Ovary (tissue), 3 donors: ENCODE measurements around the gene LGALSL.

Source experiments
- EP300 ChIP-seq: sonication (generic); formaldehyde crosslinking; IDR thresholded peaks from one replicate; pipeline ENCODE4 v1.6.1; 2017; ENCODE audit warnings: antibody characterized with exemption
- POLR2A ChIP-seq: fragments of 450-650 bp; IDR thresholded peaks from one replicate; pipeline ENCODE4 v1.6.1; 2017; ENCODE audit warnings: antibody characterized with exemption, mild to moderate bottlenecking, moderate library complexity
- TF ChIP-seq, protein P1 (sequence below), 3 donors: fragments of 450-650 bp in 2 of 3; fragments of 200-600 bp in 1 of 3; IDR thresholded peaks; one replicate each; pipeline versions ENCODE4 v1.5.1 to v1.8.0; 2016 to 2022; ENCODE audit warnings: antibody characterized with exemption in 3 of 3, mild to moderate bottlenecking in 1 of 3
- donor health status: DM: no; HTN: no; CAD: no.

DNA sequence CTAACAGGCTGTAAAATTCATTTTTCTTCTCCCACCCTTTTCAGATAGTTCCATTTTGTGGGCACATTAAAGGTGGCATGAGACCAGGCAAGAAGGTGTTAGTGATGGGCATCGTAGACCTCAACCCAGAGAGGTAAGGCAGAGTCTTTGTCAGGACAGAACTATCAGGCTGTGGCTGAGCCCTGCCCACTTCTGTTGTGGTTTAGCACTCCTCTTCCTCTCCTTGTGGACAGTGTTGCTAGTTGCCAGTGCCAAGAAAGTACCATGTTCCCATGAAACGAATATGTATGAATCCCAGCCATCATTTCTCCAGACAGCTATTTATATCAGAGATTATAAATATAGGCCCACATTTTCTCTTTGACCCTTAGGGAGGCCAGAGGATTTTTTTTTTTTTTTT is 1.6 kb downstream of the LGALSL start:
- TF ChIP-seq, protein P1, sequence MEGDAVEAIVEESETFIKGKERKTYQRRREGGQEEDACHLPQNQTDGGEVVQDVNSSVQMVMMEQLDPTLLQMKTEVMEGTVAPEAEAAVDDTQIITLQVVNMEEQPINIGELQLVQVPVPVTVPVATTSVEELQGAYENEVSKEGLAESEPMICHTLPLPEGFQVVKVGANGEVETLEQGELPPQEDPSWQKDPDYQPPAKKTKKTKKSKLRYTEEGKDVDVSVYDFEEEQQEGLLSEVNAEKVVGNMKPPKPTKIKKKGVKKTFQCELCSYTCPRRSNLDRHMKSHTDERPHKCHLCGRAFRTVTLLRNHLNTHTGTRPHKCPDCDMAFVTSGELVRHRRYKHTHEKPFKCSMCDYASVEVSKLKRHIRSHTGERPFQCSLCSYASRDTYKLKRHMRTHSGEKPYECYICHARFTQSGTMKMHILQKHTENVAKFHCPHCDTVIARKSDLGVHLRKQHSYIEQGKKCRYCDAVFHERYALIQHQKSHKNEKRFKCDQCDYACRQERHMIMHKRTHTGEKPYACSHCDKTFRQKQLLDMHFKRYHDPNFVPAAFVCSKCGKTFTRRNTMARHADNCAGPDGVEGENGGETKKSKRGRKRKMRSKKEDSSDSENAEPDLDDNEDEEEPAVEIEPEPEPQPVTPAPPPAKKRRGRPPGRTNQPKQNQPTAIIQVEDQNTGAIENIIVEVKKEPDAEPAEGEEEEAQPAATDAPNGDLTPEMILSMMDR (IDR thresholded peaks at IDR 0.05), result no peak
- TF ChIP-seq POLR2A (no peak), EP300 (no peak)
